A549 (cell line): ENCODE data around the gene RPTOR.

Experiments
- BHLHE40 ChIP-seq: IDR thresholded peaks from 2 replicates; pipeline ENCODE4 v1.6.1; 2012; ENCODE audit warnings: low read depth, low read length, inconsistent platforms
- EP300 ChIP-seq, 2 experiments: fragments of >200 bp; sonication (Bioruptor Twin); formaldehyde crosslinking; IDR thresholded peaks; 2 replicates in 1 of 2; 3 replicates in 1 of 2; pipeline ENCODE4 v1.6.1; 2016 to 2017
- HOXA7 ChIP-seq: fragments of 250-450 bp; sonication (Bioruptor Pico); IDR thresholded peaks from 2 replicates; pipeline ENCODE4 v1.5.0; 2020; ENCODE audit warnings: mild to moderate bottlenecking, moderate library complexity
- HOXB13 ChIP-seq: fragments of 250-450 bp; sonication (Bioruptor Pico); IDR thresholded peaks from 2 replicates; pipeline ENCODE4 v1.5.0; 2020; ENCODE audit warnings: low read depth, mild to moderate bottlenecking, moderate library complexity
- JUN ChIP-seq, 2 experiments: fragments of >200 bp; sonication (Bioruptor Twin); formaldehyde crosslinking; IDR thresholded peaks; 2 replicates in 1 of 2; 3 replicates in 1 of 2; pipeline ENCODE4 v1.6.1; 2016 to 2017
- POLR2A ChIP-seq: IDR thresholded peaks from 2 replicates; pipeline ENCODE4 v1.6.1; 2012; ENCODE audit warnings: mild to moderate bottlenecking, low read length
- POLR2AphosphoS2 ChIP-seq: conservative IDR thresholded peaks from 2 replicates; pipeline ENCODE4 v1.6.1; 2012; ENCODE audit warnings: low read length, improper control_type of control experiment, inconsistent platforms
- RAD21 ChIP-seq, 2 experiments: fragments of >200 bp in 1 of 2; sonication (Bioruptor Twin) in 1 of 2; formaldehyde crosslinking in 1 of 2; IDR thresholded peaks in 1 of 2; conservative IDR thresholded peaks in 1 of 2; 2 replicates in 1 of 2; 3 replicates in 1 of 2; pipeline ENCODE4 v1.6.1; 2012 to 2018; ENCODE audit warnings: inconsistent platforms in 1 of 2
- RFX5 ChIP-seq: fragments of 450-650 bp; IDR thresholded peaks from 2 replicates; pipeline ENCODE4 v1.7.1; 2014; ENCODE audit warnings: antibody characterized with exemption, mild to moderate bottlenecking, moderate library complexity
- TF ChIP-seq, protein P1 (sequence below): fragments of >200 bp; sonication (Bioruptor Twin); formaldehyde crosslinking; IDR thresholded peaks from 3 replicates; pipeline ENCODE4 v1.5.1; 2016
- TF ChIP-seq, protein P2 (sequence below): fragments of 250-450 bp; sonication (Bioruptor Pico); IDR thresholded peaks from 2 replicates; pipeline ENCODE4 v1.5.0; 2021; ENCODE audit warnings: mild to moderate bottlenecking, moderate library complexity, borderline replicate concordance
- TF ChIP-seq, protein P3 (sequence below): IDR thresholded peaks from 2 replicates; pipeline ENCODE4 v1.6.1; 2012

DNA sequence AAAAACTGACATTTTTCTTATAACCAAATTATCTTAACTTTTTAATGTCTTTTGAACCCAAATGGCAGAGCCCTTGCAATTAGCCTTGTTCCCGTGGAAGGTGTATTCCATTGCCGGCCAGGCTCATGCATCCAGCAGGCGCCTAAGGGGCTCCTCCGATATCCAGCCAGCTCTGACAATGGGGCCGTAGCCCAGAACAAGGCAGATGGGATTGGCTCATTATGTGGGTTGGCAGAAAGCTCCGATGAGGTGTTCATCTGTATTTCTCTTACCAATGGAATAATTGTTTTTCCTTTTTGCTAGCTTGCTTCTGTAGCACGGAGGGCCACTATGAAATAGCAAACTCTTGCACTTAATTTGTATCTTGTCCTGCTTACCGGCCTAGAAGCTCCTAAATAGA, 238.8 kb downstream of the RPTOR start:
- TF ChIP-seq HOXB13 (CRISPR knock-in tag) = no peak
- TF ChIP-seq, protein P1, sequence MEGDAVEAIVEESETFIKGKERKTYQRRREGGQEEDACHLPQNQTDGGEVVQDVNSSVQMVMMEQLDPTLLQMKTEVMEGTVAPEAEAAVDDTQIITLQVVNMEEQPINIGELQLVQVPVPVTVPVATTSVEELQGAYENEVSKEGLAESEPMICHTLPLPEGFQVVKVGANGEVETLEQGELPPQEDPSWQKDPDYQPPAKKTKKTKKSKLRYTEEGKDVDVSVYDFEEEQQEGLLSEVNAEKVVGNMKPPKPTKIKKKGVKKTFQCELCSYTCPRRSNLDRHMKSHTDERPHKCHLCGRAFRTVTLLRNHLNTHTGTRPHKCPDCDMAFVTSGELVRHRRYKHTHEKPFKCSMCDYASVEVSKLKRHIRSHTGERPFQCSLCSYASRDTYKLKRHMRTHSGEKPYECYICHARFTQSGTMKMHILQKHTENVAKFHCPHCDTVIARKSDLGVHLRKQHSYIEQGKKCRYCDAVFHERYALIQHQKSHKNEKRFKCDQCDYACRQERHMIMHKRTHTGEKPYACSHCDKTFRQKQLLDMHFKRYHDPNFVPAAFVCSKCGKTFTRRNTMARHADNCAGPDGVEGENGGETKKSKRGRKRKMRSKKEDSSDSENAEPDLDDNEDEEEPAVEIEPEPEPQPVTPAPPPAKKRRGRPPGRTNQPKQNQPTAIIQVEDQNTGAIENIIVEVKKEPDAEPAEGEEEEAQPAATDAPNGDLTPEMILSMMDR = no peak
- TF ChIP-seq HOXA7 = no peak
- TF ChIP-seq EP300 (IDR thresholded peaks at IDR 0.05) = no peak
- TF ChIP-seq RAD21 (conservative IDR thresholded peaks at IDR 0.05 in 1 of 2, IDR thresholded peaks at IDR 0.05 in 1 of 2) = no peak
- TF ChIP-seq, protein P2, sequence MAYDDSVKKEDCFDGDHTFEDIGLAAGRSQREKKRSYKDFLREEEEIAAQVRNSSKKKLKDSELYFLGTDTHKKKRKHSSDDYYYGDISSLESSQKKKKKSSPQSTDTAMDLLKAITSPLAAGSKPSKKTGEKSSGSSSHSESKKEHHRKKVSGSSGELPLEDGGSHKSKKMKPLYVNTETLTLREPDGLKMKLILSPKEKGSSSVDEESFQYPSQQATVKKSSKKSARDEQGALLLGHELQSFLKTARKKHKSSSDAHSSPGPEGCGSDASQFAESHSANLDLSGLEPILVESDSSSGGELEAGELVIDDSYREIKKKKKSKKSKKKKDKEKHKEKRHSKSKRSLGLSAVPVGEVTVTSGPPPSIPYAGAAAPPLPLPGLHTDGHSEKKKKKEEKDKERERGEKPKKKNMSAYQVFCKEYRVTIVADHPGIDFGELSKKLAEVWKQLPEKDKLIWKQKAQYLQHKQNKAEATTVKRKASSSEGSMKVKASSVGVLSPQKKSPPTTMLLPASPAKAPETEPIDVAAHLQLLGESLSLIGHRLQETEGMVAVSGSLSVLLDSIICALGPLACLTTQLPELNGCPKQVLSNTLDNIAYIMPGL (CRISPR knock-in tag) = no peak
- TF ChIP-seq, protein P3, sequence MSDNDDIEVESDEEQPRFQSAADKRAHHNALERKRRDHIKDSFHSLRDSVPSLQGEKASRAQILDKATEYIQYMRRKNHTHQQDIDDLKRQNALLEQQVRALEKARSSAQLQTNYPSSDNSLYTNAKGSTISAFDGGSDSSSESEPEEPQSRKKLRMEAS = no peak
- TF ChIP-seq POLR2A = no peak
- TF ChIP-seq RFX5 = no peak
- TF ChIP-seq POLR2AphosphoS2 = no peak
- no peak for TF ChIP-seq JUN (IDR thresholded peaks at IDR 0.05)
- TF ChIP-seq BHLHE40 = no peak
